IPS-NIHi11 (cell line): ENCODE data around the gene LMX1A.

Experiments used
- DNase-seq: peaks from one replicate; pipeline ENCODE4 v3.0.0; 2012; ENCODE audit warnings: mixed read lengths, low spot score

Gene LMX1A

DNA sequence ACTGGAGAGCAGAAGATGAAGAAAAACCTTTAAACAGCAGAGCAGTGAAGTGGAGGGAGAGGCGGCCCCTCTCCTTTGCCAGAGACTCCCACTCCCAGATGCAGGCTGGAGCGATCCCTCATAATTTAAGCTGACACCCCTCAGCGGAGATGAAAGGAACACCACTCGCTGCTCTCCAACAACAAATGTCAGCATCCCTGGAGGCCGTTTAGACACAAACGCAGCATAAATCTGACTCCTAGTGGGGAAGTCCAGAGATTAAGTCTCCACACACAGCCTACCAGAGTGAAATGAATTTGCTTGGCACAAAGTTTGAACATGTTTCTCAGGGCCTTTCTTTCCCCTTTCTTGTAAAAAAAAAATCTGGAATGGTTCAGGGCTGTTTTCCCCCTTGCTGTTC is 137.8 kb downstream of the LMX1A start:
- no peak for DNase-seq

DNA sequence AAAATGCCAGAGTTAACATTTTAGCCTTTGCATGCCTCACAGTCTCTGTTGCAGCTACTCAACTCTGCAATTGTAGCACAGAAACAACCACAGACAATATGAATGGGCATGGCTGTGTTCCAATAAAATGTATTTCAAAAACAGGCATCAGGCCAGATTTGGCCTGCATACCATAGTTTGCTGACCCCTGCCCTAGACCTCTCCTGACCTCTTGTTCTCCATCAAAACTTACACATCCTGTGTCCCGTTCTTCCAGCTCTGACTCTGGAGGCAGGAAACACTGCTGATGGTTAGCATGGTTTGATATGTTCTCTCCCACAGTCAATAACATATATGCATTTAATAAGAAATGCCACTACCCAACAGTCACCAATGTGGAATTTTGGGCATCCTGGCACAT is 138.6 kb downstream of the LMX1A start:
- no peak for DNase-seq

DNA sequence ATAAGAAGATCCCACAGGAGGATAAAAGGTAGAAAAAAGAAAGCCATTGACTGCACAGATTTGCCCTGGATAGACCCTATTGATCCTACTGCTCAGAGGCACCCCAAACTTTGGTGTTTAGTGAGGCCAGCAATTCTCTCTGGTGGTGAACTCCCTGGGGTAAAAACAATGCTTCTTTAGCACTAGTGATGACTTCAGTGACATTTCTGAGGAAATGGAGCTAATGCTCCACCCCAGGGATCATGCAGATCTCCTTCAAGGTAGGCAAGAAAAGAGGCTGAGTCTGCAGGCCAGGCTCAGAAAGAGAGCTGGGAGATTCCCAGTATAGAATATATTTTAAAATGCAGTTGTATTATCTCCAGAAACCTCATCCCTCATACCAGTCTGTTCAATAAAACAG is 140.3 kb downstream of the LMX1A start:
- no peak for DNase-seq

DNA sequence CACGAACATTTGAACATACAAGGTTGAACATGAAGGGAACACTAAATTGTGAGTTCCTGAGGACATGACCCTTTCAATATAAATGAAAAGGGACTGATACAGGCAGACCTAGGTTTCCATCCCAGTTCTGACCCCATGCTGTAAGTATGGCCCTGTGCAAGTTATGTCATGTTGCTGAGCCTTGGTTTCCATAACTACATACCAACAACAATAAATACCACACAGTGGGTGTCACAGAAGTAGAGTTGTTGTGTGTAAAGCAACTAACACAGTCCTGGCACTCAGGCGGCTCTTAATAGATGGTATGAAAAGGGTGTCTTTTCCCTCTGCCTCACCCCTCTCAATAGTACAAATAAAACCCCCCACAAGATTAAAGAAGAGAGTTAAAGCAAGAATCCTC is 140.8 kb downstream of the LMX1A start:
- no peak for DNase-seq

DNA sequence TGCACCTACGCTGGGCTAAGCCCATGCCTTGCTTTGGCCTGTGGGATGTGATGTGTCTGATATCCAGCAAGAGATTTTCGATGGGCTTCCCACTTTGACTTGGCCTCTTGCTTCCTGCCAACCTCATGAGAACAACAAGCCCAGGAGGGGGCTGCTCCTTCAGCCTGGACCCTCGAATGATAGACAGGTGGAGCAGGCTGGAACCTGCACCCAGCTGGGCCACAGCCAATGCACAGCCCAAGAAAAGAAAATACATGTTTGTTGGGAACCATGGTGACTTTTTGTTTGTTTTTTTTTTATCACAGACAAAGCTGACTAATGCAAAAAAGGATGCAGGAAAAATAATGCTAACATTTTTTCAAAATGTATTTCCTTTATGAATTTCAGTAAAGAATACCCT is 144.3 kb downstream of the LMX1A start:
- DNase-seq: no peak

DNA sequence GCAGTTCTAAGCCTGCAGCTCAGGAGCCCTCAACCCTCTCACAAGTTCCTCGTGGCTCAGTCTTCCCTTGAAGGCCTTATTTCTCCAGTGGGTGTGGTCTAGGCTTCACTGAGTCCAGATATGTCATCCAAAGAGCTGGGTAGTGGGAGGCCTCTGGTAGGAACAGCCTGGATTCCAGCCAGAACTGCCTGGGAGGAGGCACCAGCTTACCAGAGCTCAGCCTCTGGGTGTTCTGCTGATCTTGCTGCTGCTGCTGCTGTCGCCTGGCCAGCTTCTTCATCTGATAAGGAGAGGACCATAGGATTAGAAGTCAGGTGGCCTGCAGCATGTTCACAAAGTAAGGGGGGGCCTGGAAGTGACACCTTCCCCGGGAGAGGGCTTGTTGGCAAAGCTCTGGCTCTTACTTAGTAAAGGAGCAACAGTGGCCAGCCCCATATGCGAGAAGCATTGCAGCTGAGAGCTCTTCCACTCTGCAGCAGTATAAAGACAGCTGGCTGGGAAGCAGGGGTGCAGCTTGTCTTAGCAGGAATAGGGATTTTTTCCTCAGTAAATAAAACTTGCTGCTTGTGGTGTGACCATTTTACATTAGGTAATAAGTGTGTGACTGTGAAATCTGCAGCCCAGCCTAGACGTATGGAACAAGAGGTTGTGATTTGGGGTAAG is 148.5 kb downstream of the LMX1A start:
- DNase-seq: no peak

DNA sequence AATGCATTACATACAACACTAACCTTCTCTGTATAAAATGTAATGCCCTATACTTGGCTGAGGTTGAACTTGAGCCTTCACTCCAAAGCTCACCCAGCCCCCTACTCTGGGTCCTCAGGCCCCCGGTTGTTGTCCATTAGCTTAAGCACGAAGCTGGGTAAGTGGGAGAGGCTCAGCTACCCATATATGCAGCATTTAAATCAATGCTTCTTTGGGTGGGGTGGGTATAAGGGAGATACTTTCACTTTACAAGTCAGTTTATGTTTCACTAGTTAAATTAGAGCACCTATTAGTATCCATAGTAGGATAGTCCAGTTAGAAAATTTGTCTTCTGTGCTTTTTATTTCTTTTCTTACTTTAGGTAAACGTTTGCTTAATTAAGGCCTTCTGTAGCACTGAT is 151.4 kb downstream of the LMX1A start:
- DNase-seq: no peak

DNA sequence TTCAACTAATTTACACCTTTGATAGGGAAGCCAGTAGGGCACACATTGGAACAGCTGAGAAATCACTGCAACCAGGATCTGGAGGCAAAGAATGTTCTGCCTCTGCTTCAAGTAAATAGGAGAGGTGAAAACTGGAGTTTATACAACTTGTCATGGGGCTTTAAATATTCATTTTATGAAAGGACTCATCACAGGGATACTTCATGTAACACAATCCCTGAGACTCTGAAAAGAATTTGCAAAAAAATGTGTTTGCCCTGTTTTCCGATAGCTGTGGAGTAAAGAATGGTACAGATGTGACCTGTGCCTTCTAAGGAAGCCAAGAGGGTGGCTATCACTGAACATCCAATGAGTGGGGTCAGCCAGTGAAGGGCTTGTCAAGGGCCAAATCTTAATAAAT is 152.0 kb downstream of the LMX1A start:
- no peak for DNase-seq

DNA sequence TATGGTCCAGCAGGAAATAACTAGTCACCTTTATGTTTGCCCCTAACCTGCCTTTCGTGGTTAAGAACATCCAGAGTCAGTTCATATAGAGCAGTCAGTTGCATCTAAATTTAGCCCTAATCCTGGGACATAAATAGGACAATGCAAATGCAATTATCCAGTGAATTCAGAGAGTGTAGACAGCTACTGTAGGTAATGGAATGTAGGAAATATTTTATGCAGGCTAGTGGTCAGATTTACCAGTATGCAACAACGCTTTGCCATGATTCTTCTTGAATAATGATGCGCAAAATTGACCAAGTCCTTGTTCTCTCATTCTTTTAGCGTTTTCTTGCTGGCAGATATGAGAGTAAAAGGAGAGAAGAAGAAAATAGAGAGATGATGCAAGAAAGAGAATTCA is 165.4 kb downstream of the LMX1A start:
- no peak for DNase-seq

DNA sequence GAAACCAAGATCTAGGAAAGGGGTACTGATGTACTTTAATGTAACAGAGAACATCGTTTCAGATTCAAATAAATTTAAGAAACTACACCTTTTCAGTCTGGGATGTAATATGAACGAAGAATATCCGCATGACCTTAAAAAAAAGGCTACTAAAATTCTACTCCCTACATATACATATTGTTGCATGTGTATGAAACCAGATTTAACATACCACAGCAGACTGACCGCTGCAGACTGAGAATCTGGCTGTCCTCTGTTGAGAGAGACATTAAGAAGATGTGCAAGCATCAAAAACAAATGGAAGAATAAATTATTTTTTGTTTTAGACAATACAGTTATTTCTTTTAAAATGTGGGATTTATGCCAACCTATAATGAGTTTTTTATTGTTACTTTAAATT is 166.6 kb downstream of the LMX1A start:
- no peak for DNase-seq

DNA sequence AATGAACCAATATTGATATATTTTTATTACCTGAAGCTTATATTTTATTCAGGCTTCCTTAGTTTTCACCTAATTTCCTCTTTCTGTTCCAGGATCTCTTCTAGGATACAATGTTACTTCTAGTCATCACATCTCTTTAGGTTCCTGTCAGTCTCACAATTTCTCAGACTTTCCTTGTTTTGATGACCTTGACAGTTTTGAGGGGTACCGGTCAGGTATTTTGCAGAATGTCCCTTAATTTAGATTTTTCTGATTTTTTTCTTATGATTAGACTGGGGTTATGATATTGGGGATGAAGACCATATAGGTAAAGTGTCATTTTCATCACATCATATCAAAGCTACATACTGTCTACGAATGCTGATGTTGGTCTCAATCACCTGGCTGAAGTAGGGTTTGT is 167.5 kb downstream of the LMX1A start:
- no peak for DNase-seq

DNA sequence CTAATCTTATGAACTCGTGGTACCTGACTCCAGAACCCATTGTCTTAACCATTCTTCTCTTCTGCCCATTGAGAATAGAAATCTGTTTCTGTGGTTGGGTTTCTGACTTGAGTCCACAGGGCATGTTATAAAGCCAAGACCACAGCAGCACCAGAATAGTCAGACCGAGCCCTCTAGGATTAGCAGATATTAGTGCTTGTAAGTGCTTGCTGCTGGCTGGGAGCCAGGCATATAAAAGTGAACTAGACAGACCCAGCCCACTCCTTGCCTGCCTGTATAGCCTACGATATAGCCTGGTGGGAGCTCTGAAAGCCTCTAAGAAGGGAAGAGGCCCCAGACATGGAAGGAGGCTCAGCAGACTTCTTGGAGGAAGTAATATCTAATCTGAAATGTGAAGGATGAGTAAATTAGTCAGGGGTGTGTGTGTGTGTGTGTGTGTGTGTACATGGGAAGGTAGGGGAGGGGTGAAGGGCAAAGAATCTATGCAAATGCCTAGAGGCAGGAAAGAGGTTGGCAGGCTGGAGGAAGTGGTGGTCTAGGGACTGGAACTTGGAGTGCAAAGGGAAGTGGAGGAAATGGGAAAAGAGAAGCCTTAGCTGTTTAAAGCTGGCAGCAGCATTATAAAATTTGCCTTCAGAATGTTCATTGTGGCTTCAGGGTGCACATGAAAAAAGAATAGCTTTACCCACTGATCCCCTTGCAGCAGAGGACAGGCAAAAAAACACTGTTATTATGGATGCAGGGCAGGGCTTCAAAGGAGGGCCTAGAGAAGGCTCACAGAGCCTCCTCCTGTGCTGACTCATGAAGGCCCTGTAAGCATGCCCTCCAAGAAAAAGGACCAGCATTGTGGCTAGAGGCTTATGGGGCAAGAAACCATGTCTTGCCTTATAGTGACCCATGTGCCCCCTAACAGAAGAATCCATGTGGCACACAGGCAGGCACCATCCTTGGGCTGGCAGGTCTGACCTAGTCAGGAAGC is 169.2 kb downstream of the LMX1A start:
- no peak for DNase-seq

DNA sequence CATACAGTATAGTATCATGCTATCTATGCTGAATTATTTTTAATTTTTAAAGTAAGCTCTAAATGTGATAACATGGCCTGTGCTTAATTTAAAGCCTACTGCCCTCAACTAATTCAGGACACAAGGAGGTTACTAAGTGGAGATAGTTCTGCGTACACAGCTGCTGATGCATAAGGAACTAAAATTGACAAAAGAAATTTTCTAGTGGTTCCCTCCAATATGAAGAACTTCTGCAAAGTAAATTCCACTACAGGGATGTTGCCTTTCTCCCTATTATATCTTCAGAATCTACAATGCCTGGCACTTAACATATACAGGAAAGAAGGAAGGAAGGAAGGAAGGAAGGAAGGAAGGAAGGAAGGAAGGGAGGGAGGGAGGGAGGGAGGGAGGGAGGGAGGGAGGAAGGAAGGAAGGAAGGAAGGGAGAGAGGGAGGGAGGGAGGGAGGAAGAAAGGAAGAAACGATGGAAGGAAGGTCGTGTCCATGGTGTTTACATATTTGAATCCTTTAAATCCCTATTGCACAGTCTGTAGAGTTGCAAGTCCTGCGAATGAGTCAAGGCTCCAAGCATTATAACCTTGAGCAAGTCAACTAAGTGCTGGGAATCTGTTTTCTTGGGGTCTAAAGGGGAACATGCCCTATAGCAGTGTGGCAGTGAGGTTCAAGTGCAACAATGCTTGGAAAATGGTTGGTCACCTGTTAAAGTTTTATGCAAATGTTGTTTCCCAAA is 171.2 kb downstream of the LMX1A start:
- no peak for DNase-seq

DNA sequence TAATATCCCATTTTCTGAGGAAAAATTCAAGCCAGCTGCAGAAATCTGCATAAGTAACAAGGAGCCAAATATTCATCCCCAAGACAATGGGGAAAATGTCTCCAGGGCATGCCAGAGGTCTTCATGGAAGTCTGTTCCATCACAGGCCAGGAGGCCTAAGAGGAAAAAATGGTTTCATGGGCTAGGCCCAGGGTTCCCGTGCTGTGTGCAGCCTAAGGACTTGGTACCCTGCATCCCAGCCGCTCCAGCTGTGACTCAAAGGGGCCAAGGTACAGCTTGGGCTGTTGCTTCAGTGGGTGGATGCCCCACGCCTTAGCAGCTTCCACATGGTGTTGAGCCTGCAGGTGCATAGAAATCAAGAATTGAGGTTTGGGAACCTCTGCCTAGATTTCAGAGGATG is 173.5 kb downstream of the LMX1A start:
- no peak for DNase-seq

DNA sequence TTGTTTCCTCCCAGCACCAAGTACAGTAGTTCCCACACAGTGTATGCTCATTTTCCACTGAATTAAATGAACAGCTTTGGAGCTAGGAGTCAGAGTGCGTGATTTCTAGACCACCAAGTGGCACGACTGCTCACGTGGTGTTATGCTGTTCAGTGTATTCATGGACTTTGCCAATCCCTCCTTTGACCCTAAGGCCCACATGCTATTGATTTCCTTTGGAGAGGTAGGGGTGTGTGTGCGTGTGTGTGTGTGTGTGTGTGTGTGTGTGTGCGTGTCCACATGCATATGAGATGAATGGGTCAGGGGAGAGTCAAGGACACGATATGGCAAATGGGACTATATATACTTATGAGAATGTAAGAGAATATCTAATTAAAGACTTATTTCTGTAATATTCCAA is 177.2 kb downstream of the LMX1A start:
- no peak for DNase-seq

DNA sequence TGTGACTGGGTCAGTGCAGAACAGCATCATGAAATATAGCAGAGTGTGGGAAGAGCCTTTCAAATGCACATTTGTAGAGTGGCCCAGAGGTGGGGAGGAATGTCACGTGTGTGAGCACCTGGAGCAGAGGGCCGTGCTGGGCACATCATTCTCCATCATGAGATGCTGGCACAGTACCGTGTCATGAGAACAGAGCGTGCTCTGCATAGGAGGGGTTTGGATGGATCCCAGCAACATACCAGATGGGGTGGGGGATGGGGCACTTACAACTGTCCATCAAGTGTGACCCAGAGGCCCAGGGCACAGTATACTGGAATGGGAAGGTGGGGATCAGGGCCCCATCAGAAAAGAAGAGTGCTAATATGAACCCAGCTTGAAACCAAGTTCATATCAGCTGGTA is 182.0 kb downstream of the LMX1A start:
- DNase-seq: no peak

DNA sequence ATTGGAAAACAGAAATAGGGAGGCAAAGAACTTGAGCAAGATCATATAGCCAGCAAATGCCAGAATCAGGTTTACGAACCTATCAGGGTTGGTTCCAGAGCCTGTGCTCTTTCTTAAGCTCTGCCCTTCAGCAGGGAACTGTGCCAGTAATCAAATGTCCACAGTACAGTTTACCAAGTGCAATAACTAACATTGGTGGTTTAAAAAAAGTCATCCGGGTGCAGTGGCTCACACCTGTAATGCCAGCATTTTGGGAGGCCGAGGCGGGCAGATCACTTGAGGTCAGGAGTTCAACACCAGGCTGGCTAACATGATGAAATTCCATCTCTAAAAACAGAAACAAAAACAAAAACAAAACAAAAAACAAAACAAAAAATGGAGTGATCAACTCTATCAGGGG is 182.7 kb downstream of the LMX1A start:
- no peak for DNase-seq

DNA sequence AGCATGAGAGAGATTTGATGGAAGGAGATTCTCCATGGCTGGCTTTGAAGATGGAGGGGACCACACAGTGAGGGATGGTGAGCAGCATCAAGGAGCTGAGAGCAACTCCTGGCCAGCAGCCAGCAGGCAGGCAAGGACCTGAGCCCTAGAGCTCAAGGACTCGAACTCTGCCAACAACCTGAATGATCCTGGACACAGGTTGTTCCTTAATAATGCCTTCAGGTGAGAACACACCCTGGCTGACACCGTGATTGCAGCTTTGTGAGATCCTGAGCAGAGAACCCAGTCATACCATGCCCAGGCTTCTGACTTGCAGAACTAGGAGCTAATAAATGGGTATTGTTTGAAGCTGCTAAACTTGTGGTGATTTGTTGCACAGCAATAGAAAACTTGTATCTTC is 183.1 kb downstream of the LMX1A start:
- DNase-seq: no peak

DNA sequence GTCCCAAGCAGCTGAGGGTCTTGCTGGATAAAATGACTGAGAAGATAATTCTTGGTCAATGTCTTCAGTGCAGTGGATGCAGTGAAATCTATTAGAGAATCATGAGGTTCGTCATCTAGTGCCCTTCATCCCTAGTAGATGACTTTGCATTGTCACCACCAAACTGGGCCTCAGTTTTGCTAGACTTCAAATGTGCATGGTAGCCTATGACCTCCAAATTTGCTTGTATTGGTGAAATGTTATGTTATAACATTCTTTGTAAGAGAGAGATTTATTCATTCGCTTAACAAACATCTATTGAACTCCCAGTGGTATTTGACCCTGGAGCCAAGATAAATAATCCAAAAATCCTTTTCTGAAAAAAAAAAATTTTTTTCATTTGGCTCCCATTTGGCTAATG is 183.8 kb downstream of the LMX1A start:
- DNase-seq: no peak

DNA sequence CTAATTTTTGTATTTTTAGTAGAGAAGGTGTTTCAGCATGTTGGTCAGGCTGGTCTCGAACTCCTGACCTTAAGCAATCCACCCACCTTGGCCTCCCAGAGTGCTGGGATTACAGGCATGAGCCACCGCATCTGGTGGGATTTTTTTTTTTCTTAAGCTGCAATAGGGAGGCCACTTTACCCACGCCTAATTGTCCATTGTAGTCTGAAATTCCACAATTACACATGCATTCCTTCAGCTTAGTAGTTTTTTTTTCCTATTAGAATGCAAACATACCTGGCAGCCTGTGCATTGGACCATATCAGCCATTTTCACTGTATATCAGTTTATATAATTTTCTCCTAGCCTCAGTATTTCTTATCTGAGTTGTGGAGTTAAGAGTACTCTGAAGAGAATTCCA is 186.8 kb downstream of the LMX1A start:
- no peak for DNase-seq

DNA sequence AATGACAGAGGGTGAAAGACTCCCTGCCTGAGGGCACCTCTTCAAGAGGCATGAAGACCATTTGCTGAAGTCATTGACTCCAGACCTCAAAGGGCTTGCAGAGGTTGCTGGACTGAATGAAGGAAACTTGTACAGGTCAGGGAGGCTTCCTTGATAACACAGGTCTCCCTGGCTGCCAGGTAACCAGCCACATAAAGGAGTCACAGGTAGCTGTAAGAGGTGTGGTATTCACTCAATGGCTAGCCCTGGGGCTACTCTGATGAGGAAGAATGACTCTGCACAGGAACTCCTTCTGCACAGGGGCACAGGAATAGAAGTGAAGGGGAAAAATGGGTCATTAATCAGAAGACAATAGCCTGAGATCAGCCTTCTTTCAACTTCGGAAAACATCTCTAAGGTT is 187.5 kb downstream of the LMX1A start:
- DNase-seq: no peak

DNA sequence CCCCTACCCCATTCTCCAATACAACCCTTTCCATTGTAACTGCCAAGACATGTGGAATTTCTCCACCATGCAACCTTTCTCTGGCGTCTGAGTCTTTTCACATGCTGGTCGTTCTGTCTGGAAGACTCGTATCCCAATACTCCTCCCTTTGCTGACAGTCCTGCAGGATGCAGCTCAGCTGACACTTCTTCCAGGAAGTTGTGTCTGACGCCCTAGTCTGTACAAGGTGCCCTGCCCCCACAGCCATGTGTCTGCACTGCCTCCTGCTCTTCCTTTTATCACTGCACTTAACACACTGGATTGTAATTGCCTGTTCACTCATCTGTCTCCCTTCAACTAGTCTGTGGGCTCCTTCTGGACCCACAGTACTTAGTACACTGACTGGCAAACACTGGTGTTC is 188.0 kb downstream of the LMX1A start:
- no peak for DNase-seq

DNA sequence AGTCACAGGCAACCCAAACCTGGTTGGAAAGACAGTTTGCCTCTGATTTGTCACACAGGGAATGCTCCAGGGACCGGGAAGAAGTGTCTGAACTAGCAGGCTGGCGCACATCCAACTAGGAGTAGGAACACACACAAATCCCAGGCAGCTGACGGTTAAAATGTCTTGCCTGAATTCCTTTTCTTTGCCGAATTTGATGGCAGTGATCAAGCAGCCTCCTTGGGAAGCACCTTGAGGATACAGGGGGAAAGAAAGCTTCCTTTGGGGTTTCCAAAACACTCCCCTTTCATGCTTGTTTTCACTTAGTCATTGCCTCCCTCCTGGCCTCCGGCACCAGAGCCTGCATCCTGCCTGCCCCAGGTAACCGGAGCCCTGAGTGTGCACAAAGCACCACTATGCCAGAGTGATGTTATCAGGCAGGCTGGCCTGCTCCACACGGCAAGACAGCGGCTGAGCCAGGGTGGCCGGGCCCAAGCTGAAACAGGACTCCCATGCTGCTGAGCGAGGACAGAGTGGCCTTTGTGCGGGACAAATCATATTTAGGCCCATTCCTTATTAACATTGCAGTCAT is 193.8 kb downstream of the LMX1A start:
- peak; percentile 56 for DNase-seq
